ENCODE data around the gene PRDM16. TPM values are rescaled to one million over a fixed set of nuclear protein-coding genes. Genes with fewer than 3 reads are reported as not detected.

Gene PRDM16
- total RNA-seq, 1 donor from 2014 or later: 18.3 TPM

GRCh38 chr1:3327389-3327702 lies 258.3 kb downstream of the PRDM16 start:
- H3K9me3 Mint-ChIP-seq (ENCODE audit: low read depth): no peaks in the 10 kb centered on the region
- H3K4me1 Mint-ChIP-seq (ENCODE audit: low read depth): peaks cover 11% of the 10 kb centered on the region
- DNase-seq (ENCODE audit: low spot score): no peak
- no peak overlapping the region for H3K4me3 Mint-ChIP-seq (ENCODE audit: unreplicated experiment)
- no peak for TF ChIP-seq CTCF (IDR thresholded peaks at IDR 0.05)
- no peak overlapping the region for H3K27ac Mint-ChIP-seq (ENCODE audit: unreplicated experiment)
- no peaks in the 10 kb centered on the region for H3K27me3 Mint-ChIP-seq (ENCODE audit: low read depth)
- H3K36me3 Mint-ChIP-seq (ENCODE audit: low read depth): peaks cover 1% of the 10 kb centered on the region

- no peak for TF ChIP-seq CTCF (IDR thresholded peaks at IDR 0.05)
- no peak for DNase-seq (ENCODE audit: low spot score)
- H3K4me1 Mint-ChIP-seq (ENCODE audit: low read depth): peaks cover 11% of the 10 kb centered on the region
- H3K27me3 Mint-ChIP-seq (ENCODE audit: low read depth): no peaks in the 10 kb centered on the region
- H3K9me3 Mint-ChIP-seq (ENCODE audit: low read depth): no peaks in the 10 kb centered on the region
- H3K36me3 Mint-ChIP-seq (ENCODE audit: low read depth): peaks cover 1% of the 10 kb centered on the region
- no peak overlapping the region for H3K27ac Mint-ChIP-seq (ENCODE audit: unreplicated experiment)
- no peak overlapping the region for H3K4me3 Mint-ChIP-seq (ENCODE audit: unreplicated experiment)
Measured at GRCh38 chr1:3327936-3328590, 259.1 kb downstream of the PRDM16 start.

GRCh38 chr1:3329640-3330281 lies 260.8 kb downstream of the PRDM16 start:
- H3K4me1 Mint-ChIP-seq (ENCODE audit: low read depth): peaks cover 13% of the 10 kb centered on the region
- H3K27ac Mint-ChIP-seq (ENCODE audit: unreplicated experiment): peak overlapping the region; percentile 2

GRCh38 chr1:3330771-3331245 lies 261.8 kb downstream of the PRDM16 start:
- Mint-ChIP-seq H3K27me3 (ENCODE audit: low read depth) (peaks cover 5% of the 10 kb centered on the region), H3K4me3 (ENCODE audit: unreplicated experiment) (no peak overlapping the region), H3K27ac (ENCODE audit: unreplicated experiment) (no peak overlapping the region), H3K36me3 (ENCODE audit: low read depth) (peaks cover 2% of the 10 kb centered on the region), H3K4me1 (ENCODE audit: low read depth) (peaks cover 19% of the 10 kb centered on the region), H3K9me3 (ENCODE audit: low read depth) (no peaks in the 10 kb centered on the region)
- TF ChIP-seq CTCF (IDR thresholded peaks at IDR 0.05): no peak
- no peak for DNase-seq (ENCODE audit: low spot score)

More at GRCh38 chr1:3329640-3330281, 260.8 kb downstream of the PRDM16 start:
- Mint-ChIP-seq H3K4me3 (ENCODE audit: unreplicated experiment) (no peak overlapping the region), H3K9me3 (ENCODE audit: low read depth) (no peaks in the 10 kb centered on the region), H3K36me3 (ENCODE audit: low read depth) (peaks cover 2% of the 10 kb centered on the region), H3K27me3 (ENCODE audit: low read depth) (peaks cover 5% of the 10 kb centered on the region)
- TF ChIP-seq CTCF (IDR thresholded peaks at IDR 0.05): no peak
- DNase-seq (ENCODE audit: low spot score): no peak

GRCh38 chr1:3331564-3331963 lies 262.6 kb downstream of the PRDM16 start:
- TF ChIP-seq CTCF (IDR thresholded peaks at IDR 0.05): no peak

More at GRCh38 chr1:3331564-3331963, 262.6 kb downstream of the PRDM16 start:
- no peak for DNase-seq (ENCODE audit: low spot score)
- H3K4me3 Mint-ChIP-seq (ENCODE audit: unreplicated experiment): no peak overlapping the region
- H3K4me1 Mint-ChIP-seq (ENCODE audit: low read depth): peaks cover 19% of the 10 kb centered on the region
- H3K36me3 Mint-ChIP-seq (ENCODE audit: low read depth): peaks cover 2% of the 10 kb centered on the region
- no peak overlapping the region for H3K27ac Mint-ChIP-seq (ENCODE audit: unreplicated experiment)
- no peaks in the 10 kb centered on the region for H3K9me3 Mint-ChIP-seq (ENCODE audit: low read depth)
- peaks cover 5% of the 10 kb centered on the region for H3K27me3 Mint-ChIP-seq (ENCODE audit: low read depth)
